Keratinocyte (primary cell): Measurements from ENCODE around the gene FLT3LG. TPM values are rescaled to one million over a fixed set of nuclear protein-coding genes. Genes with fewer than 3 reads are reported as not detected.

ENCODE experiments used
- DNase-seq: peaks from one replicate; pipeline ENCODE4 v3.0.0-alpha.2; 2011; ENCODE audit warnings: low read depth, missing footprints, low spot score
- FAIRE-seq: peaks from 2 replicates; lab custom pipeline; 2011; peaks lifted over from hg19 to GRCh38; lab: Jason Lieb, UNC
- H2AFZ ChIP-seq: 2 replicates; pipeline ENCODE4 v1.6.0; 2012; ENCODE audit warnings: low read length, control low read depth, inconsistent platforms; ENCODE audit not compliant: control insufficient read depth
- H3K27ac ChIP-seq: 2 replicates; pipeline ENCODE4 v1.5.1; 2011; ENCODE audit warnings: low read length; ENCODE audit not compliant: control insufficient read depth, insufficient read depth
- H3K27me3 ChIP-seq: 3 replicates; pipeline ENCODE4 v1.6.0; 2011; ENCODE audit warnings: low read length; ENCODE audit not compliant: control insufficient read depth, insufficient read depth; ENCODE audit errors: extremely low read depth
- H3K36me3 ChIP-seq, 2 experiments: 2 replicates in 1 of 2; 3 replicates in 1 of 2; pipeline ENCODE4 v1.5.1; 2011; ENCODE audit warnings: low read length in 2 of 2, mild to moderate bottlenecking in 1 of 2; ENCODE audit not compliant: control insufficient read depth in 2 of 2, insufficient read depth in 2 of 2; ENCODE audit errors: extremely low read depth in 1 of 2
- H3K4me1 ChIP-seq: 3 replicates; pipeline ENCODE4 v1.5.1; 2011; ENCODE audit warnings: low read length; ENCODE audit not compliant: control insufficient read depth, insufficient read depth; ENCODE audit errors: extremely low read depth
- H3K4me2 ChIP-seq: 3 replicates; pipeline ENCODE4 v1.6.0; 2011; ENCODE audit warnings: low read depth, low read length; ENCODE audit not compliant: control insufficient read depth, insufficient read depth; ENCODE audit errors: extremely low read depth
- H3K4me3 ChIP-seq, 3 experiments: fragments of 200-600 bp in 1 of 3; sonication (generic) in 1 of 3; 2 replicates in 2 of 3; 3 replicates in 1 of 3; pipeline ENCODE4 v1.5.1; 2011 to 2016; ENCODE audit warnings: low read length in 3 of 3, mild to moderate bottlenecking in 3 of 3, control low read depth in 2 of 3, inconsistent platforms in 1 of 3, low read depth in 1 of 3, mixed read lengths in 1 of 3, mixed run types in 1 of 3, moderate library complexity in 1 of 3; ENCODE audit not compliant: control insufficient read depth in 2 of 3, insufficient read depth in 2 of 3; ENCODE audit errors: extremely low read depth in 1 of 3
- H3K79me2 ChIP-seq: 2 replicates; pipeline ENCODE4 v1.6.0; 2012; ENCODE audit warnings: low read length; ENCODE audit not compliant: control insufficient read depth, insufficient read depth
- H3K9ac ChIP-seq: 3 replicates; pipeline ENCODE4 v1.6.0; 2011; ENCODE audit warnings: low read length; ENCODE audit not compliant: control insufficient read depth, insufficient read depth; ENCODE audit errors: extremely low read depth
- H3K9me1 ChIP-seq: 3 replicates; pipeline ENCODE4 v1.6.0; 2011; ENCODE audit warnings: low read length; ENCODE audit not compliant: control insufficient read depth, insufficient read depth; ENCODE audit errors: extremely low read depth
- H3K9me3 ChIP-seq: 2 replicates; pipeline ENCODE4 v1.5.1; 2012; ENCODE audit warnings: low read depth, low read length; ENCODE audit not compliant: control insufficient read depth
- H4K20me1 ChIP-seq: 3 replicates; pipeline ENCODE4 v1.6.0; 2011; ENCODE audit warnings: low read length; ENCODE audit not compliant: control insufficient read depth, insufficient read depth; ENCODE audit errors: extremely low read depth
- EZH2 ChIP-seq: IDR thresholded peaks from one replicate; pipeline ENCODE4 v1.6.1; 2012; ENCODE audit warnings: inconsistent platforms, mild to moderate bottlenecking, low read length, moderate library complexity
- dilution Hi-C: fragments of 300-500 bp; cut with MboI; formaldehyde crosslinking; loops from one replicate; pipeline ENCODE4 v1.7.0; 2020; ENCODE audit warnings: low sequenced_read_pairs; ENCODE audit not compliant: extremely low pct_ligation_motif_present
- polyA plus RNA-seq, 5 experiments: library from polyadenylated mRNA; depleted of rRNA in 3 of 5; stranded (reverse) in 3 of 5; stranded (forward) in 1 of 5; unstranded in 1 of 5; fragments of >200 nt; gene quantifications; 1 replicate in 1 of 5; 2 replicates in 3 of 5; 3 replicates in 1 of 5; pipeline versions ENCODE4 v1.2.1 to v1.2.3, GENCODE V29; 2011 to 2012; ENCODE audit warnings: missing spikeins in 2 of 5, low read depth in 1 of 5, low replicate concordance in 1 of 5
- TF ChIP-seq, protein P1 (sequence below), 3 experiments: IDR thresholded peaks in 1 of 3; conservative IDR thresholded peaks in 1 of 3; optimal IDR thresholded peaks in 1 of 3; 2 replicates in 2 of 3; 3 replicates in 1 of 3; pipeline versions ENCODE3 to v1.5.1; 2011; ENCODE audit warnings: low read length in 3 of 3, mild to moderate bottlenecking in 3 of 3, moderate library complexity in 2 of 3, control low read depth in 1 of 3, inconsistent platforms in 1 of 3; ENCODE audit not compliant: insufficient read depth in 2 of 3; ENCODE audit errors: extremely low read depth in 1 of 3

FLT3LG gene
- polyA plus RNA-seq, 1 donor (not counting 4 experiments of a cell fraction or from before 2014, with no cell fraction given) = 0.80 TPM

DNA sequence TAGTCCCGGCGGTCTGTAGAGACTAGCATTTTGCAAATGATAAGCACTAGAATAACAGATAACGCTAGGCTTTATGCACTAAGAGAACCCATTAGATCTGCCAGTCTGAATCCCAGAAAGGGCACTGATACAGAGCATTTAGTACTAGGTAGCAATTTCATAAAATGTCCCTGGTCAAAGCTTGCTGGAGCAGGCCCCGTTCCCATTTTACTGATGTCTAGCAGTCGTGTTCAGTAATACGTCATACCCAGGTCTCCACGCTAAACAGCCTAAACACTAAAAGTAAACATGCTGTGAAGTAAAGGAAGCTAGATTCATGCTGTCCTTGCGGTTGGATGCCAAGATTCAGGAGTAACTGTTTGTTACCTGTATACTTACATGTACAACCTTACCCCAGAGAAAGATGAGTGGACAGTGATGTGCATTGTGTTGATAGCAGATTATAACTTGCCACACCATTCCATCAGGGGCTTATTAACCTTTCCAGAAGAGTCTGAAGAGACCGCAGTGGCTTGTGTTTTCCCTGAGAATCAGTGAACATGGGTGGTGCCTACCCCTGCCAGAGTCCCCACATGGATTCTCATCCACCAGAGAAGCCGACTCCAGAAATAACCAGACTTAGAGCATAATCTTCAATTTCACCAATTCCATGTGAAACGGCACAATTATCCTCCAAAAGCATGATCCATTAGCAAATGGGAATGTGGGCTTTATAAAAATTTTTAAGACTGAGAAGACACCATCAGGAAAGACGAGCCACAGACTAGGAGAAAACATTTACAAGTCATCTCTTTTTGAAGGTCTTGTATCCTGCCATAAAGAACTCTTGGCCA is 18.8 kb downstream of the FLT3LG start:
- H3K4me1 ChIP-seq = peaks cover 15% of the 10 kb centered on the region
- H3K36me3 ChIP-seq = peaks cover 31 to 59% of the 10 kb centered on the region in 2 experiments
- H3K27ac ChIP-seq = no peak overlapping the region
- no peak overlapping the region for H3K4me2 ChIP-seq
- no peak overlapping the region for H3K4me3 ChIP-seq
- H3K27me3 ChIP-seq = no peaks in the 10 kb centered on the region
- peaks cover 4% of the 10 kb centered on the region for H3K9me1 ChIP-seq
- peaks cover 29% of the 10 kb centered on the region for H4K20me1 ChIP-seq
- TF ChIP-seq EZH2 = no peak
- TF ChIP-seq, protein P1, sequence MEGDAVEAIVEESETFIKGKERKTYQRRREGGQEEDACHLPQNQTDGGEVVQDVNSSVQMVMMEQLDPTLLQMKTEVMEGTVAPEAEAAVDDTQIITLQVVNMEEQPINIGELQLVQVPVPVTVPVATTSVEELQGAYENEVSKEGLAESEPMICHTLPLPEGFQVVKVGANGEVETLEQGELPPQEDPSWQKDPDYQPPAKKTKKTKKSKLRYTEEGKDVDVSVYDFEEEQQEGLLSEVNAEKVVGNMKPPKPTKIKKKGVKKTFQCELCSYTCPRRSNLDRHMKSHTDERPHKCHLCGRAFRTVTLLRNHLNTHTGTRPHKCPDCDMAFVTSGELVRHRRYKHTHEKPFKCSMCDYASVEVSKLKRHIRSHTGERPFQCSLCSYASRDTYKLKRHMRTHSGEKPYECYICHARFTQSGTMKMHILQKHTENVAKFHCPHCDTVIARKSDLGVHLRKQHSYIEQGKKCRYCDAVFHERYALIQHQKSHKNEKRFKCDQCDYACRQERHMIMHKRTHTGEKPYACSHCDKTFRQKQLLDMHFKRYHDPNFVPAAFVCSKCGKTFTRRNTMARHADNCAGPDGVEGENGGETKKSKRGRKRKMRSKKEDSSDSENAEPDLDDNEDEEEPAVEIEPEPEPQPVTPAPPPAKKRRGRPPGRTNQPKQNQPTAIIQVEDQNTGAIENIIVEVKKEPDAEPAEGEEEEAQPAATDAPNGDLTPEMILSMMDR (optimal IDR thresholded peaks at IDR 0.05 in 1 of 3, IDR thresholded peaks at IDR 0.05 in 1 of 3, conservative IDR thresholded peaks at IDR 0.05 in 1 of 3; ENCODE audit: extremely low read depth in 1 of 3, insufficient read depth in 2 of 3, low read length in 3 of 3) = no peak
- peaks cover 47% of the 10 kb centered on the region for H3K79me2 ChIP-seq
- no peak for DNase-seq
- no peak for FAIRE-seq
- H3K9ac ChIP-seq = no peak overlapping the region
- no peak overlapping the region for H2AFZ ChIP-seq
- dilution Hi-C loops = no loop called here
- H3K9me3 ChIP-seq = no peaks in the 10 kb centered on the region

- dilution Hi-C loops = no loop called here
- Histone ChIP-seq H3K4me2 (peak overlapping the region; percentile 97), H2AFZ (no peak overlapping the region), H4K20me1 (peaks cover 23% of the 10 kb centered on the region), H3K9me1 (peaks cover 4% of the 10 kb centered on the region), H3K4me3 (peak overlapping the region; percentile 86 to 99 (median 86)), H3K79me2 (peaks cover 29% of the 10 kb centered on the region), H3K36me3 (peaks cover 31 to 47% of the 10 kb centered on the region in 2 experiments), H3K27ac (peak overlapping the region; percentile 95), H3K9ac (peak overlapping the region; percentile 99), H3K27me3 (no peaks in the 10 kb centered on the region), H3K9me3 (no peaks in the 10 kb centered on the region), H3K4me1 (peaks cover 21% of the 10 kb centered on the region)
- TF ChIP-seq, protein P1 (optimal IDR thresholded peaks at IDR 0.05 in 1 of 3, IDR thresholded peaks at IDR 0.05 in 1 of 3, conservative IDR thresholded peaks at IDR 0.05 in 1 of 3; ENCODE audit: extremely low read depth in 1 of 3, insufficient read depth in 2 of 3, low read length in 3 of 3) = no peak
- no peak for TF ChIP-seq EZH2
- DNase-seq (no peak), FAIRE-seq (no peak)
Observed at GRCh38 chr19:49496574-49497008, 22.6 kb downstream of the FLT3LG start.
